RKO (cell line): ENCODE measurements around the gene MEIOB.

Experiments
- DNase-seq: peaks from one replicate; pipeline ENCODE4 v3.0.0-alpha.2; 2016; ENCODE audit warnings: low spot score

Gene MEIOB

DNA sequence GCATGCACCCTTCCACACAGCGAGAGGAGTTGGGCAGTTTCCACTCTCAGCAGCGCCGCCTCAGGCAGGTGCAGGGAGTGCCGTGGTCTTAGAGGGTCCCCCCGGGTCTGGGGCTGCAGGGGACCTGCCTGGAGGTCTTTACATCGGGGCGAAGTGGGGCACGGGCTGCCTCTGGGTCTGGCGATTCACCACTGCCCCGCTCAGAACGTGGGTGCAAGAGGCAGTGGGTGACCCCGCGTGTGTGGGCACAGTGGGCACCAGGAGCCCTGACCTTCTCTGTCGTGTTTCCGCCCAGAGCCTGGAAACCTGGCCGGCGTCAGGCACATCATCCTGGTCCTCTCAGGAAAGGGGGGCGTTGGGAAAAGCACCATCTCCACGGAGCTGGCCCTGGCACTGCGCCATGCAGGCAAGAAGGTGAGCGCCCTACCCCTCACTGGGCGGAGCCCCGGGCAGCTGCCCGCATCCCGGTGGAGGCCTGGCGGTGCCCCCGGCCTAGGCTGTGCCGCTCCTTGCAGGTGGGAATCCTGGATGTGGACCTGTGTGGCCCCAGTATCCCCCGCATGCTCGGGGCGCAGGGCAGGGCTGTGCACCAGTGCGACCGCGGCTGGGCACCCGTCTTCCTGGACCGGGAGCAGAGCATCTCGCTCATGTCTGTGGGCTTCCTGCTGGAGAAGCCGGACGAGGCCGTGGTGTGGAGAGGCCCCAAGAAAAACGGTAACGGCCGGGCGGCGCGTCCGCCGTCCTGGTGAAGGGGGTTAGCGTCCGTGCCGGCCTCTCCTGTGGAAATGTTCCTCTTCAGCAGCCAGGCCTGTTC, 85.5 kb downstream of the MEIOB start:
- DNase-seq = no peak

- DNase-seq = no peak
Observed at GRCh38 chr16:1785846-1786170, 86.2 kb downstream of the MEIOB start.

- DNase-seq = no peak
Observed at GRCh38 chr16:1784977-1785845, 86.8 kb downstream of the MEIOB start.
